ENCODE data around the gene CPED1. TPM values are rescaled to one million over a fixed set of nuclear protein-coding genes. Genes with fewer than 3 reads are reported as not detected.

CPED1 gene
- total and polyA plus RNA-seq, 10 of the 15 experiments (the other 5 are each of a cell fraction or from before 2014, with no cell fraction given) = 0.01 to 0.77 (median 0.10) TPM; not detected in 1

GRCh38 chr7:120979765-120980499 is 8.6 kb upstream of the CPED1 start:
- ATAC-seq (no peak), DNase-seq (ENCODE audit: low read depth, low spot score) (no peak), FAIRE-seq (peak; percentile 59)
- ChIA-PET RAD21 (ENCODE audit: unreplicated experiment) (interaction anchor here (1.1 to 1.2 kb wide), 2 partner anchors 15 to 128 kb away, joined by 3 read pairs; no protein-coding TSS in a partner anchor), SMC1A (ENCODE audit: uncharacterized antibody, unreplicated experiment) (interaction anchor here (0.6 to 1.3 kb wide), 3 partner anchors 15 to 125 kb away, joined by 3 to 5 read pairs (median 3); no protein-coding TSS in a partner anchor), CTCF (interaction anchor here (0.9 to 3.1 kb wide), 4 partner anchors 8 to 1015 kb away, joined by 3 to 10 read pairs (median 6); partner anchors contain the start of gene CPED1), POLR2A (interaction anchor here (0.8 to 1.0 kb wide), 2 partner anchors 9 to 11 kb away, joined by 3 to 7 read pairs; no protein-coding TSS in a partner anchor)
- no TSS peak for BruUV-seq (replicated peaks)
- intact Hi-C loops (cut with micrococcal nuclease; ENCODE audit: unreplicated experiment) (loop anchor here (10.0 kb wide), 1 partner anchor 1015 kb away; no protein-coding TSS in a partner anchor), in situ Hi-C loops (cut with MboI) (no loop called here)
- Histone ChIP-seq H3K4me2 (ENCODE audit: control insufficient read depth, insufficient read depth) (no peak overlapping the region), H3K9me3 (replicated peaks; ENCODE audit: control insufficient read depth, insufficient read depth, low read length) (no peaks in the 10 kb centered on the region), H3K9ac (ENCODE audit: control insufficient read depth, insufficient read depth, low read length) (no peak overlapping the region), H2AFZ (ENCODE audit: control insufficient read depth, low read depth, low read length) (no peak overlapping the region), H3K27me3 (replicated peaks in 1 of 2; ENCODE audit: control insufficient read depth in 2 of 2, insufficient read depth in 2 of 2, low read length in 1 of 2) (no peaks in the 10 kb centered on the region), H3K4me3 (no peak overlapping the region), H3K79me2 (ENCODE audit: control insufficient read depth, insufficient read depth, low read length) (no peaks in the 10 kb centered on the region), H3K36me3 (ENCODE audit: control insufficient read depth in 2 of 2, insufficient read depth in 2 of 2, low read length in 1 of 2) (no peaks in the 10 kb centered on the region), H4K20me1 (ENCODE audit: control insufficient read depth, insufficient read depth) (no peaks in the 10 kb centered on the region), H3K4me1 (ENCODE audit: control insufficient read depth, insufficient read depth, low read length) (no peaks in the 10 kb centered on the region), H3K27ac (ENCODE audit: control insufficient read depth, insufficient read depth) (no peak overlapping the region)
- TF ChIP-seq ATF2 (IDR thresholded peaks at IDR 0.05; ENCODE audit: low read length) (no peak), TARDBP (IDR thresholded peaks at IDR 0.05; ENCODE audit: borderline replicate concordance) (no peak), MLLT1 (IDR thresholded peaks at IDR 0.05) (no peak), TCF7 (IDR thresholded peaks at IDR 0.05; ENCODE audit: borderline replicate concordance) (no peak), REST (IDR thresholded peaks at IDR 0.05; ENCODE audit: low read depth, low read length) (no peak), ATF7 (IDR thresholded peaks at IDR 0.05; ENCODE audit: low read depth) (no peak), BCL3 (IDR thresholded peaks at IDR 0.05; ENCODE audit: borderline replicate concordance, insufficient read depth, low read depth, low read length, poor library complexity, severe bottlenecking) (no peak), MYB (IDR thresholded peaks at IDR 0.05; ENCODE audit: borderline replicate concordance, low read depth, low read length) (no peak), CHD1 (IDR thresholded peaks at IDR 0.05; ENCODE audit: low read depth, low read length) (no peak), RBBP5 (conservative IDR thresholded peaks at IDR 0.05) (no peak)
- WGBS (ENCODE audit: insufficient coverage, insufficient replicate concordance, low lambda C conversion rate, missing lambda C conversion rate) = 64% methylated on average over 1 of the region's 1 CpG
